Glomerular visceral epithelial cell (primary cell): Measurements from ENCODE around the gene PEX14.
A peak's percentile ranks its signal among the peaks of the same experiment; 100 is the strongest.

Experiments used
- DNase-seq: peaks from one replicate; pipeline ENCODE4 v3.0.0-alpha.2; 2016; ENCODE audit errors: extremely low spot score

Gene PEX14

DNA sequence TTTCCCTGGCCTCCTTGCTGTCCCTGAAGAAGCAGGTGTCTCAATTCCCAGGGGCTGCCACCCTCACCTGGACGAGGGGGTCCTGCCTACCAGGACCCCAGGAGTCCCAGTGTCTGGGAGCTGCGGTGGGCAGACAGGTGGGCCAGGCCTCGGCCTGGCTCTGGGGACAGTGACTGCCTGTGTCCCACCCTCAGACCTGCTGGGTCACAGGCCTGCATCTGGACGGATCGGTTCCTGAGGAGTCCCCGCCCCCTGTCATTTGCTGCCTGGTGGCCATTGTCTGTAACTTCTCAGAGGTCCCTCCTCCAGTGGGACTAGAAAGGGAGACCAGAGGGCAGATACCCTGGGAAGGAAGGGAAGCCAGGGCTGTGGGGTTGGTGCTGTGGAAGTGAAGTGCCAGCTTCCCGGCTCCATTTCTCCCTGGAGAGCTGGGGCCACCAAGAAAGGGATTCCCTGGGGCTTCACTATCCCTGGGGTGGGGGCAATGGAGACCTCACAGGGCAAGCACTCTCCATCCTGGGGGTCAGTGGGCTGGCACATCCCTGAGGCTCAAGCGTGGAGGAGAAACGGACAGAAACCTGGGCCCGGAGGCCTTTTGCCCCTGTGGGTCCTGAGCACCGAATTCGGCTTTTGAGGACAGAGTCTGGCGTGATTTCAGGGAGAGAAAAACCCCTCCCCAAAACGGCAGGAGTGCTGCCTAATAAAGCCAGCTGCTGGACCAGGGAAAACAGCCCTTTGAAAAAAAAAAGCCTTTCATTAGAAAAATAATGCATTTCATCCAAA, 157.3 kb downstream of the PEX14 start:
- no peak for DNase-seq

DNA sequence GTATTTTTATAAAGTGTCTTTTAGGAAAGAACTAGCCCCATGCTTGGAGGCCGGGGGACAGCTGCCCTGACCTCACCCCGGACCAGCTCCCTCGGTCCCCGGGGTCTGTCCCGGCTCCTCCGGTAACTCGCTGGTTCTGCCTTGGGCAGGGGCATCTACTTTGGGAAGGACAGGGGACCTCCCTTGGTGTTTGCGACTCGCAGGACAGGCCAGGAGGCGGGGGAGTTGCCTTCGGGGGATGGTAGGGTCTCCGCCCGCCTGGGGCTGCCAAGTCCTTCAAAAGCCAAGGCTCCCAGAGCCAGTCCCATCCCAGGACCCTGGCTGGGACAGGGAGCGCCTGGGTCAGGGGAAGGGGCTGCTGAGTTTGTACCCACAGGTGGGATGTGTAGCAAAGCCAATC, 157.9 kb downstream of the PEX14 start:
- DNase-seq, result no peak

DNA sequence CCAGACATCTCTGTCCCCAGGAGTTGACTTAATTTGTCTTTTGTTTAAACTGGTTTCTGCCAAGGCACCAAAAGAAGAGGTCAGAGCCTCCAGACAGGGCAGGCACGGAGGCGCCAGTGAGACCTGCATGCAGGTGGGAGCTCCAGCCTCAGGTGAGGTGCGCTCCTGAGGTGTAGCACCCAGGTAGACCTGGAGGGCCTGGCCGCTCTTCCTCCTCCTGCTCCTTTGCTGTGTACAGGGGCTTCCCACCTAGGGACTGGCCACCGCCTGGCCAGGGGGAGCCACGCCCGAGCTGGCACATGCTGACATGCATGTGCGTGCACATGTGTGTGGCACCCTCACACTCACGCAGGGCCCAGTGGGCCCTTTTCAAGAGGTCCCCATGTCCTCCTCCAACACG, 158.7 kb downstream of the PEX14 start:
- no peak for DNase-seq

DNA sequence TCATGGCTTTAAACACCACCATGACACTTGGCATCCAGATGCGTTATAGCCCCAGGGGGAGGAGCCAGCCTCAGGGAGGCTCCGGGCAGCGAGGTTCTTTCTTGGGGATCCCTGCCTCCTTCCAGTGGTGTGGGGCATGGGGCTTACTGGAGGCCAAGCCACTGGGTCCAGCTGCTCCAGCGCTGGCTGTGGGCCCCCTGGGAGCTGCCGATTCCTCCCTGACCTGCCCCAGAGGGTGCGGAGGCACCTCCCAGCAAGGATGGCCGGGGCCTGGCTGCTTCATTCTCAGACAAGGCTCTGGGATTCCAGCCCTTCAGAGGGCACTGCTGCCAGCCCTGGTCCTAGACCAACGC, 159.3 kb downstream of the PEX14 start:
- DNase-seq, result no peak

DNA sequence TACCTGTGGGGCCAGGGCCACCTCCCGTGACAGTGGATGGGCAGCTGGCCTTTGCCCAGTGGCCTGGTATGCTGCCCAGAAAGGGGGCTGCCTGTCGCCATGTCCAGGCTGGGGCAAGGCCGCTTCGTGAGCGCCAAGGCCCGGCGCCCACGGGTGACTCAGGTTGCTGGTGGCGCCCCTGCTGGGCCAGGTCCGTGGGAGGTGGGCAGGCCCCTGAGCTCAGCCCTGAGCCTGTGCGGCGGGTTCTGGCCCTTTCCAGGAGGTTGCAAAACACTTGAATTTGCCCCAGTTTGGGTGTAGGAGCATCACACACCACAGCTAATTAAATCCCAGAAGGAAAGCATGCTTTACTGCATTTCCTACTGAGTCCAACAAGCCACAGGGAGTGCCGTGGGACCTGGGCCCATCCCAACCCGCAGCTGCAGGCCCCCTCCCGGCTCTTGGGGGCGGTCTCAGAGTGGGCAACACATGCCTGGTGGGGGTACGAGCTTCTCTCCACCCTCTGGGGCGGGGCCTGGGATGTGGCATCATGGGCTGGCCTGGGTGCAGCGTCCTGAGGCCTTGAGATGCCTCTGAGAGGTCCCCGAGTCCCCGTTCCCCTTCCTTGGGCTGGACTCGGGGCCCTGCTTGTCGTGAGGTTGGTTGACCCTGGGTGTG, 159.8 kb downstream of the PEX14 start:
- no peak for DNase-seq

DNA sequence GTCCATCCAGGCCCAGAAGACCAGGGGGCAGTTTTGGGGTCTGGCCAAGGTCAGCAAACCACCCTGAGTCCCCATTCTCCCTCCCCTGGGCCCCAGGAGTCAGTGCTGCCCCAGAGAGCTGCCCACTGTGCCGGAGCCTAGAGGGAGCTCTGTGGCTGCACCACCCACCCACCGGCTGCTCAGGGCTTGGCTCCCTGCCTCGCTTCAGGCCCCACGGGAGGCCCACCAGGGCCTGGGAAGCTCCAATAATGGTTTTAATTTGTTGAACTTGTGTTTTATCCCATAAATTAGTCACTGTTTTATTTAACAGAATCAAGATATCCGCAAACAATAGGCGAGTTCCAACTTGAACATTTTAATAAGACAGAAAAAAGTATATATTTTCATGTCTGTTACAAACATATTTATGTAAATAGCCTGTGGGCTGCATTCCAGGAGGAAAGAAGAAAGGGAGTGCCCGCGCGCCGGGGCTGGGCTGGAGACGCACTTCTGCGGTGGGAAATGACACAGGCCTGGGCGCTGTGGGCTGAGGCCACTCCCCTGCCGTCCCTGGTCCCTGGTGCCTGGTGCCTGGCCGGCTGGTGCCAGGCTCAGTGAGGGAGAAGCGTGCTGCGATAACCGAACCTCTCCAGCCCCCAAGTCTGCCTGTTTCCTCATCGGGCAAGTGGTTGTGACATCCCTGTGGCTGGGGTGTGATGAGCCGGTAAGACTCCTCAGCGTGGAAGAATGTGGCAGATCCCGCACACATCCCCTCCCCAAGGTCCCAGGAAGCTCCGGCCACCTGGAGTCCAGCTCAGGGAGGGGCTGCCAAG, 160.5 kb downstream of the PEX14 start:
- DNase-seq, result no peak

DNA sequence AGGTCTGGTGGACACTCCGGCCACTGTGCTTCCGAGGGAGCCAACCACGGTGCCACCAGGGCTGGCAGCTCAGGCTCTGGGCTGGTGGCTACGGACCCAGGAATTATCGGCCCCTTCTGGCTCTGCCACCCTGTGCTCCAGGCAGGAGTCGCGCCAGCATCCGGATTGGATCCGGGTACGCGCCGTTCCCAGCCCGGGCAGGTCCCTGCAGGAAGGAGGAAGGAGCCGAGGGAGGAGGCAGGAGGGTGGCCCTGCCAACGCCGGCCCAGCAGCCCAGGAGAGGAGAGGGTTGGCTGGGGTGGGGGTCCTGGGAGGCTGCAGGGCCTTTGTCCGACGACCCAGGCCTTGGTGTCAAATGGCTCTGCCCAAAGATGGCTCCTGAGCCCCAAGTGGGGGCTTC, 161.2 kb downstream of the PEX14 start:
- no peak for DNase-seq

DNA sequence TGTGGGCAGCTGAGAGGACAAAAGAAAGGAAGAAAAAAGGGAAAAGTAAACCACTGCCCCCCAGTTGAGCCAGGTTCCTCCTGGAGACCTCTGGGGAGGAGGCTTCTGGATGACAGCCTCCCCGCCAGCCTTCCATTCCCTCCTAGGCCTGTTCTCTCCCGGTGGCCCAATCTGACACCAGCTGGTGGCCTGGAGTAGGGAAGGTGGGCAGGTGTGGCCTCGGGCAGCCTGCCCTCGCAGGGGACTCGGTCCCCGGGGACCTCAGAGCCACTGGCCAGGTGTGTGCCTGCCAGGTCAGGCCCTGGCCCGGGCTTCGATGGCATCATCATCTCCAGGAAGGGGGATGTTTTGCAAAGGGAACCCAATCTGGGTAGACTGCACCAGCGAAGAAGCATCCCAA, 162.7 kb downstream of the PEX14 start:
- no peak for DNase-seq

DNA sequence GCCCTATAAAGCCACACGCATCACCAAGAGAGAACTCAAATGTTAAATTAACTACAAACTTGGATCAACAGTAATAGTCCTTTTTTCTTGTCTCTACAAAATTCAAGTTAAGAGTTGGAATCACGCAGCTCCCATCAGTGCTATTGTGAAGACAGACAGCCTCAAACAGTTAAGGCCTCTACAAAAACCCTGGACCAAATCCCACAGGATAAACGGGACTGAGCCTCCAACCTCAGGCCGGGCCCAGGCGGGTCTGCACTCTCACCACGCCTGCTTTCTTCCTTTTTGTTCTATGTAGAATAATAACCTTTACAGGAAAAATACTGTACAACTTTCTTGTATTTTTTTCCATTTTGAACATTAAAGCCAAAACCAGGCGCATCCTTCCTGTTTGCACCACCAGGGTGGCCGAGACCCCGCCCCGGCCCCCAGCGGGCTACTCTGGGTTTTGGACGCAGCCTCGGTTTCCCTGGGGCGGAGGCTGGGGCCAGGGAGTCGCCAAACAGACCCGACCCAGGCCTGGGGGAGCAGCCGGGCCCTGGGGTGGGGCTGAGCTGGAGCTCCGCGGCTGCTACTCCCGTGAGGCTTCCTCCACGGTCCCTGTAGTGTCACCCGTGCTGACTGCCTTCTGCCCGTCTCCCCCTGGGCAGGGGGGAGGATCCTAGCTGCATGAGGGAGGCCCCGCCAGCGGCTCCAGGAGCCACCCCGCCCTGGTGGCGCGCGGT, 163.2 kb downstream of the PEX14 start:
- DNase-seq, result no peak

DNA sequence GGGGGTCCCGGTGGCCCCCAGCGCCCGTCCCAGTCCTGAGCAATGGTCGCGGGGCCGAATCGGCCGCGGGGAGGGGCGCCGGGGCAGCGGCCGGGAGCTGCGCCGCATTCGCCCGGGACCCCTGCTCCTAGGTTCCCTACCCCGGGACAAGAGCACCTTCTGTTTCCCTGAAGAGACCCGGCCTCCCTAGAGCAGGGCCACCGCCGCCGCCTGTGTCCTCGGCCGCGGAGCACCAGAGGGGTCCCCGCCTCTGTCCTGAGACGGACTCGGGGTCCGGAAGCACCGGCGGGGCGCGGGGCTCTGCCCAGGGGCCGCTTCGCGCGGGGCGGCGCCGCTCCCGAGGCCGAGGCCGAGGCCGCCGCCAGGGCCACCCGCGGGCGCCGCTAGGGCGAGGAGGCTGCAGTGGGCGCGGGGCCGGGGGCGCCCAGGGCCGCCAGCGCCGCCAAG, 163.8 kb downstream of the PEX14 start:
- no peak for DNase-seq

DNA sequence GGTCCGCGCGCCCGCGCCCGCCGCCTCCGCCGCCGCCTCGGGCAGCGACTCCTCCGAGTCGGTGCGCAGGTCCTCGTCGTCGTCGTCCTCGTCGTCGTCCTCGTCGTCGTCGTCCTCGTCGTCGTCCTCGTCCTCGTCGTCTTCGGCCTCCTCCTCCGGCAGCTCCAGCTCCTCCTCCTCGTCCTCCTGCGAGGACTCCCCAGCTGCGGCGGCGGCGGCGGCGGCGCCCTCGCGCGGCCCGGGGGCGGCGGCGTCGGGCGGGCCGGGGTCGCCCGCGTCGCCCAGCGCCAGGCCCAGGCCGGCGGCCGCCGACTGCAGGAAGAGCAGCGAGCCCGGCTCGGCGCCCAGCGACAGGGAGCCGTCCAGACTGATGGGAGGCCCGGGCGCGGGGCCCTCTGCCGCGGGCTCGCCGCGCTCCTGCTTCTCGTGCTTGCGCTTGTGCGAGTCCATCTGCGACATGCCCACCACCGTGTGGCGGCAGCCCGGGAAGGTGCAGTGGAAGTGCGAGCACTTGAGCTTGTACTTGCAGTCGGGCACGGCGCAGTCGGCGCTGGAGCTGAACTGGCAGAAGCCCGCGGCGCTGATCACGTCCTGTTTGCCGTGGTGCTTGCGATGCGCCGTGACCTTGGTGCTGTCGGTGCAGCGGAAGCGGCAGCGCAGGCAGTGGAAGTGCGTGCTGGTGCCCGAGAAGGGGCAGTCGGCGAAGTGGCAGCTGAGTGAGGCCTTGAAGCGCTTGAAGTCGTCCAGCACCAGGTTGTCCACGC, 164.4 kb downstream of the PEX14 start:
- DNase-seq, result no peak

DNA sequence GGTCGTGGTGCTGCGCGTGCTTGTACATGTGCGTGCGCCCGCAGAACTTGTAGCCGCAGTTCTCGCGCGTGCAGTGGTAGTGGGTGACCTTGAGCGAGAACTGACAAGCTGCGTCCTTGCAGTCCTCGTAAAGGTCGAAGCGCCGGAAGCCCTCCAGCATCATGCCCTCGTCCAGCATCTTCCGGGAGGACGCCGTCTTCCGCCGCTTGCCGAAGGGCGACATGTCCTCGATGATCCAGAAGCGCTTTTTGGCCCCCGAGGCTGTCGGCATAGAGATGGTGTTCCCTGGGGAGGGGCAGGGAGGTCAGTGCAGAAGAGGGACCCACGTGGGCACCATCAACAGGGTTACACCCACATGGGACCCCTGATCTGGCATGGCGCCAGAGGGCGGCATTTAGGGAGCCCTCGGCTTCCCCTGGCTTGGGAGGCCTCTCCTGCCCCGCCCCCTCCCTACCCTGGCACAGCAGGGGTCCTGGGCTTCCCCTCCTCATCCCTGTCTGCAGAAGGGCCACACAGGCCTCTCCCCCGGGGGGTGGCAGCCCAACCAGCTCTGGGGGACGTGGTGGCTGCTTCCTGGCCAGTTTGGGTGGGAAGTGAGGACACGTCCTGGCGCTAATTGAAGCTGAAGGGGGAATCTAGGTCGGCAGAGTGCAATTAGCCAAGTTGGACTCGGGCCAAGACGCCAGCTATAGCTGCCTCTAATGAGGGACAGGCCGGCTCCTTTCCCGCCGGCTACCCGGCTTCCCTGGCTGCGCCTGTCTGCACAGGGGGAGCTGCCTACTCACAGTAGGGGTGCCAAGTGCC, 165.2 kb downstream of the PEX14 start:
- DNase-seq, result no peak

DNA sequence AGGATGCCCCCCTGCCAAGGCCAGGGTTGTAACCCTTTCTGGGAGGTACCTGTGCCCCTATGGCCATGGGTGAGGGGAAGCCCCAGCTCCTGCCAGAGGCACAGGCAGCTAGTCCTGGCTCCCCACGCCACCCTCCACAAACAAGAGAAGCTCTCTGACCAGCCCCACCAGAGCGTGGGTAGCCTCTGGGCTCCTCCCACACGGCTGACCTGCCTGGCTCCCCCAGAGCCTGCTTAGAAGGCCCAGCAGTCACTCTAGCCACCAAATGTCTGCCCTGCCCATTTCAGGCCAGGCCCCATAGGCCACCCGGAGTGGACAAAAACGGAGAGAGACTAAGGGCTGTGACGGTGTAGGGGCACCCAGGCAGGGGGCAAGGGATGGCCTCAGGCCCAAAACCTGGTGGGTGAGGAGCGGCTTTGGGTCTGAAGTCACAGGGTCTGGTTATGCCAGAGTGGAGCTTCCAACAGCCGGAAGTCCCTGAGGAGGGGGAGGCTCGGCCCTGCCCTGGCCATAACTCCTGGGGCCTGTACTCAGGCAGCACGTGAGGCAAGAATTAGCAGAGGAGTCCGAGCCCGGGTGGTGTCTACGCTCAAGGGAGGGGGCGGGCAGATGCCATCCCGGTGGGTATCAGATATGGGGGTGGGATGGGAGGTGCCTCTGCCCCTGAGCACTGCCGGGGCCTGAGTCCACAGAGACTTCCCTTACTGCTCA, 166.2 kb downstream of the PEX14 start:
- DNase-seq, result no peak

DNA sequence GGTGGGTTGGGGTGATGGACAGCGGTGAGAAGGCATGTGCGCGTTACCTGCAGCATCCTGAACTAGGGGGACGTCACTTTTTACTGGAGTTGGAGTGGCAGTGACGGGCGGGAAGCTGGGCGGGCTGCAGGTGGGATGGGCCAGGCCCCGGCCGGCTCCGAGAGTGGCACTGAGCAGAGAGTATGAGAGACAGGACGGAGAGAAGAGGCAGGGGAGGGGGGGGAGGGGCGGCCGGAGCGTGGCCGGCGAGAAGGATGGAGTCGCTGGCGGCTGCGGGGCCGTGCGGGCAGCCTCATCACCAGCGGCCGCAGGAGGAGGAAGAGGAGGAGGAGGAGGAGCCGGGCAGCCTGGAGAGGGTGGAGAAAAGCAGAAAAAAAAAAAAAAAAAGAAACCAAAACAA, 167.2 kb downstream of the PEX14 start:
- no peak for DNase-seq

DNA sequence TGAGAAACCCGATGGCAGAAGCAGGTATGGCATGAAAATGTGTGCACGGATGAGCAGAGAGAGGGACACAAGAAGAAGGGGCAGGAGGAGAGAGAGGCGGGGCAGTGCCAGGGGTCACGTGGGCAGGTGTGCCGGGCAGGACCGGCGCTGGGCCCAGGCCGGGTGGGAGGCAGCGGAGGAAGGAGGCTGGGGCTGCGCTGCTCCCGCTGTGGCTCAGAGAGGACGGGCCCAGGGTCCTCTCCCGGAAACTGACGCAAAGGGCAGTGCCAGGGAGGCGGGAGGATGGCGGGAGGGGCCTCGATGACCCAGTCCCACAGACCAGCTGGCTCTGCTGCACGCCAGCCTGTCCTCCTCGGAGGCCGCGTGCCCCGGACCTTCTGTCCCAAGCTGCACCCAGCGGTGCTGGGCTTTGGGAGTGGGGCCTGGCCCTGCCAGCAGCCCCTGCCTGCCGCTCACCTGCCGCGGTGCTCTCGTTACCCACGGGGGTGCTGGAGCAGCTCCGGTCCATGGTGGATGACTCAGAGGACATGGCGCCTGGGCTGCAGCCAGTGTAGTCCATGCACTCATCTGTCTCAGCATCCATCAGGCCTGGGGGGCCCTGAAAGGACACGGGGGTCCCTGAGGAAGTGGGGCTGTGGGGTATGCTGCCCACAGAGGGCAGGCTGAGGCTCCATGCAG, 167.8 kb downstream of the PEX14 start:
- DNase-seq, result no peak

DNA sequence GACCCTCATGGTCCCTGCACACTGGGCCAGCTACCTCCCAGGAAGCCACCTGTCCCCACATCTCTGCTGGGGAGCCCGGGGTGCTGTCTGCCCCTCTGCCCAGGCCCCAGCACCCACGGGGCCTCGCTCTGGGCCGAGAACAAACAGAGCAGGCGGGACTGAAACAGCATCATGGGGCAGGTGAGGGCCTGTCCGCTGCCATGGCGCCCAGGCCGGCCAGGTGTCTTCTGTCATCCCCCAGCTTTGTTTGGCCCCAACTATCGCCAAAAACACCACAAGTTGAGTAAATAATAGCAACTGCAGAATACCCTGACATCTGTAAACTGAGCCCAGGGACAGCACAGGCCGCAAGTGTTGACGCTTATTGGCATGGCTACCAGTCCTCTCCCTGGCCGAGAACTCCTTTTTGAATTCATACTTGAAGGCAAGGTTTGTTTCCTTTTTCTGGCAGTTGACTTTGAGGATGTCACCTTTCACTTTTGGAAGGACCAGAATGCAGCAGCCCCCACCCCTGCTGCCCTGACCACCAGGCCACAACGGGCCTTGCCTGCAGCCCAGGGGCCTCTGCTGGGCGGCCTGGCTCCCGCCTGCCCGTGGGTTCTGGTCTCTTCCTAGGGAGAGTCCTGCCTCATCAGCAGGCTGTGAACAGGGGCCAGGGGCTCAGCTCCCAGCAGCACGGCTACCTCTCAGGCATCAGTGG, 169.0 kb downstream of the PEX14 start:
- no peak for DNase-seq

DNA sequence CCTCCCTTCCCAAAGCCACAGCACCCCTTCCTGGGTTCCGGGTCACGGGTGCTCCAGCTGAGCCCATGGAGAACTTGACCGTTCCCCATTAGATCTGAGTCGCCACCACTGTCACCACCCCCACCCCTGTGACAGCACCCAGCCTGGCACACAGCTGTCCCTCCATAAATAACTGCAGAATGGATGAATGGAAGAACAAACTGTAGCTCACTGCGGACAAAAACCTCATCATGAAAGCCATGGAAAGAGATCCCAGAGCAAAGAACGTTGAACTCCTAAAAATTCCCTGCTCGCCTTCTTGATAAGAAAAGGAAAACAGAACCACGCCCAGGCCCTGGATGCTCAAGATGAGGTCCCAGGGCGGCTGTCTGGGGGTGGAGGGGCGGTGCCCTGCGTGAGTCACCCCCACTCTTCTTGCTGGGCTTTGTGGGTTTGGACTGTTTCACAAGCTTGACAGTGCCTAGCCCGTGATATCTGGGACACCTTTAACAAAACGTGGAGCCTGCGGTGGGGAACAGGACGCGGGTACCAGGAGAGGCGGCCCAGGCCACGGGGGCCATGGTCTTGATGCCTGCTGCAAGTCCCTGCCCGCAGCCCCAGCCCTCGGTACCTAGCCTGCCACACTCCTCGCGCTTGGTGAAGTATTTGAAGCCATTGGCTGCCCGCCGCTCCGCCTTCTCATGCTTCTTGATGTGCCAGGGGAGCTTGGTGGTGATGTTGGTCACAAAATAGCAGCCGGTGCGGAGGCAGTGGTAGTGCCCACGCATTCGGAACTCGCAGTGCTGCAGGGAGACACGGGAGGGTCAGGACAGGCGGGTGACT, 169.8 kb downstream of the PEX14 start:
- DNase-seq, result no peak

DNA sequence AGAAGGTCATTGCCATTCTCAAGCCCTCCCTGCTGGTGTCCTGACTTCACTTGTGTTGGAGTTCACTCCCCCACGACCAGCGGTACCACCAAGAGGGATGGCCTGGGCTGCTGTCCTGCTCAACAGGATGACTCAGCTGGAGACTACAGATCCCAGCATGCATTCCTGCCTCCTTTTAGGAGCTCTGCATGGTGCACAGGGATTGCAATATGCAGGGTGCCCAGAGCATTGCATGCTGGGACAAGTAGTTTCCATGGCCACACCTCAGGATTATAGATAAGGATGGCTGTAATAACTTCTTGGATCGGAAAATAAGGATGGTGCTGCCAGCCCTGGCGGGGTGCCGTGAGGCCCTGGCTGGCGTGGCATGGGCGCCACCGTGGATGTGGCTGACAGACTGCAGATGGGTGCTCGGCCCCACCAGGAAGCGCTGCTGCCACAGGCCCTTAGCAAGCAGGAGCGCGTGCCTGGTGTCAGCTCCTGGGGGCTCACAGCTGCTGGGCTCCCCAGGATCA, 171.7 kb downstream of the PEX14 start:
- DNase-seq, result peak; percentile 26
